Measurements from ENCODE around the gene MCTP1.

Gene MCTP1

DNA sequence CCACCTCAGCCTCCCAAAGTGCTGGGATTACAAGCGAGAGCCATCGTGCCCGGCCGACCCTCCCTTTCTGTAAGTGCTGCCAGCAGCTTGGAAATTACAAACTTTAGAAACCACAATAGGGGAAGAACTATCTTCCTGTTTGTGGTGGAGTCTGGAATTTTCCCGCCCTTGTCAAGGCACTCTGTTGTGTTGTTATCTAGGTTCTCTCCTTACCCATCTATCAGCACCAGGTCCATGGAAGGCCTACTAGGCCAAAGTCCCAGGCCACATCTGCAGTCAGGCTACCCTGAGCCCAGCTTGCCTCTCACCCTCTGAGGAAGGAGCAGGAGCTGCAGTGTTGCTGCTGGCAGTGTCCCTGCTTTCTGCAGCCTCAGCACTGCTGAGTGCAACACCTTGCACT lies 214.9 kb downstream of the MCTP1 start:
- DNase-seq, result no peak

DNA sequence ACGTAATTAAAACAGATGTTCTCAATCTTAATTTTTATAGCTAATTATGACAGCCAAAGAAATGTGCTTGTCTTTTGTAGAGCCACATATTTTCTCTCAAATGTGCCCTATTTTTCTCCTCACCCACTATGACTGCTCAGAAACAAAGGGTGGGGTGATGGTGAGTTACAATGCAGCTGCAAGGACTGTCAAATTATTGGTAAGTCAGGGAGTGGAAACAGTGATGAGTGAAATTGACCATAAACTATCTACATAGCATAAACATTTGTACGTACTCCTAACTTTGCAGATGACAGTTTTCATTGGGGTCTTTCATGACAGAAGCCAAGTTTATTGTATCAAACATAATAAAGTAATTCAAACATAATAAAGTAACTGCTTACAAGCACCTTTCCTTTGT lies 215.9 kb downstream of the MCTP1 start:
- no peak for DNase-seq

DNA sequence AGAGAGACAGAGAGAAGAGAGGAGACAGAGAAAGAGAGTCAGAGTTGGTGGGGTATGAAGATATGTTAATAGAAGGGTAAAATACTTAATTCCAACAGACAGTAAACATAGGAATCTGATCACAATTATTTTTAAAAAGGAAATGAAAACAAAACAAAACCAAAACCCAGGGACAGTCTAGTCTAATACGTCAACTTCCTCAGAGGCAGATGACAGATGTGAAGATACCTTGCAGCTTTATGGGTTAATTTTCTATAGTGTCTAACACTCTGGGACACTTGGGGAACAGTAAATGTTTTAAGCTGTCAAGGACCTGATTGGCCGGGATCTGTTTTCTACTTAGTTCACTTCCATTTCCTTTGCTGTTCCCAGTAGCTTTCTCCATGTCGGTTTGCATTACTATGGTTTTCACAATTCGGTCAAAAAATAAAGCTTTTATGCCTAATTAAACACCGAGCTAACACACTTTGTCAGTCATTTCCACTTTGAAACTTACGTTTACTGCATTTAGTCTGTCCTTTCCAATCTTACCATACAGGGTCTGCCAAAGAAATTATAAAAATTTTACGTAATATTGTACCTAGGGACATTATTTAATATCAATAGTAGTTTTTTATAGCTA lies 216.5 kb downstream of the MCTP1 start:
- DNase-seq, result no peak

DNA sequence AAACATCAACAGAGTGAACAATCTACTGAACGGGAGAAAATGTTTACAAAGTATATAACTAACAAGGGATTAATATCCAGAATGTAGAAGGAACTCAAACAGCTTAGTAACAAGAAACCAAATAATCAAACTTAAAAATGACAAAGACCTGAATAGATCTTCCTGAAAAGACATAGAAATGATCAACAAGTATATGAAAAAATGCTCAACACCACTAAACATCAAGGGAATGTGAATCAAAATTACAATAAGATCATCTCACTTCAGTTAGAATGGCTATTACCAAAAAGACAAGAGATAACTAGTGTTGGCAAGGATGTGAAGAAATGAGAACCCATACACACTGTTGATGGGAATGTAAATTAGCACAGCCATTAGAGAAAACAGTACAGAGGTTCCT lies 218.8 kb downstream of the MCTP1 start:
- no peak for DNase-seq

DNA sequence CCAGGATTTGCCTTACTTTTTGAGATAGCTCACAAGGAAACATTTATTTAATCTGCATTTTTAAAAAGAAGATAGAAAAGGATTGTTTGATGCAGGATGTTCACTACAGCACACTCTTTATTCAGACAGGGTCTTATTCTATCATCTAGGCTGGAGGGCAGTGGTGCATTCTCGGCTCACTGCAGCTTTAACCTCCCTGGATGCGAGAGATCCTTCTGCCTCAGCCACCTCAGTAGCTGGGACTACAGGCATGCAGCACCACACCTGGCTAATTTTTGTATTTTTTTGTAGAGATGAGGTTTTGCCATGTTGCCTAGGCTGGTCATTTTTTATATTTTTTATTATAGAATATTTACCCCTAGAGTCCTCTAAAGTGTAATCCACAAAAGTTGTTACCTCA lies 221.4 kb downstream of the MCTP1 start:
- no peak for DNase-seq

DNA sequence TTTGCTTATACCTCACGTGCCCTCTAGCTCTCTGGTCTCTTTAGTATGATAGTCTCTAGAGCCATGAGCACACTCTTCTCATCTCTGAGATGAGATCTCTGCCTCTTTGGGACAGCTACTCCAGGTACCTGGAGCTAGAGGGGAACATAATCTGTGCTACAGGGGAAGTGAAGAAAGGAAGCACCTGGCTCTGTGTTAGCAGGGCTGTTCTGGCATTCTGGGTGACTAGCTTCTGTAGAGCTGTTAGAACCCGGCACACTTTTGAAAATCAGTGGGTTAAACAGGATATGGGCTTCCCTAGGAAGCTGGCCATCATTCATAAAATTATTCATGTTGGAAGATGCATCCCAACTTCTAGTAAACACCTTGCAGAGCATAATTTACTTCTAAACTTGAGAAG lies 224.8 kb downstream of the MCTP1 start:
- DNase-seq, result no peak

DNA sequence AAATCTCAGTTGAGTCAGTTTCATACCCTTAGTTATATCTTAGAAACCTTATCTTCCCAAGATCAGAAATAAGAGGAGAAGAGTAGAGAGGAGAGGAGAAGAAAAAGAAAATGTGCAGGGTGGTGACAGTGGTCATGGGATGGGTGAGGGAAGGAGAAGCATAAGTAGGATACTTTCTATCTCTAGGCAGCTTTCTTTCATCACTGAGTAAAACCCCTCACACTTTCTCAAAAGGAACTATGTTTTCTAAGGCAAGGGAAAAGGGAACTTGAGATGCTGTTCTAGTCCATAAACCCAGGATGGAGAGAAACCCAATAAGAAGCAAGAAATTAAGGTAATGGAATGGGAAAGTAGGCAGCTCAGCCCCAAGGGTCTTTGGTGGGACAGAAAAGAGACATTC lies 225.3 kb downstream of the MCTP1 start:
- DNase-seq, result no peak

DNA sequence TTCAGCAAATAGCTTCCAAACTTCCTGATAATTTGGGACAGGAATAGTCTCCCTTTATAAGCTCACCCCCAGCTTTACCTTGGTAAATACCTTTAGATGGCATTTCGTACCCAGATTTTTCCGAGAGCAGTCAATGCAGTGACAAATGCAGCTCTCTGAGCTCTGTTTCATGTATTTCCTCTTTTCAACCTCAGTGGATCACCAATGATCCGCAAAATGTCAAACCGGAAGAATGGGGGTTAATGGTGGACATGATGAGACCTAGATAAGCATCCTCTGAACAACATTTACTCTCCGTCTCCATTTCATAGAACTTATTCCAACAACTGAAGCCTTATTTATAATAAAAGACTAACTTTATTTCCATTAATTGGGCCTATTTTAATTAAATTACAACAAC lies 227.3 kb downstream of the MCTP1 start:
- no peak for DNase-seq

DNA sequence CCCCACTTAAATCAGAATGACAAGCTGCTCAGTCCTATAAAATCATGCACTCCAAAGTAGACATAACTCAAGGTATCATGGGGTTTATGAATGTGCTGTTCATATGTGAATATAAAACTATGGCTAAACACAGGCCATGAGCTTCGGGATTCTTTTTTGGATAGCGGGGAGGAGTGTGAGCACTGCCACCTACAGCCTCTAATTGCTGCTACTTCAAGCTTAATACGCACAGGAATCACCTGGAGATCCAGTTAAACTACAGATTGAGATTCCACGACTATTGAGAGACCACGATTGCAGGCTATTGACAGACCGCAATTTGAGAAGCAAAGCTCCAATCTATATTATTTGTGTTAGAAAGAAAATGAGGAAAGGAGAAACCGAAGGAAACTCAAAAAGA lies 231.6 kb downstream of the MCTP1 start:
- DNase-seq, result no peak

DNA sequence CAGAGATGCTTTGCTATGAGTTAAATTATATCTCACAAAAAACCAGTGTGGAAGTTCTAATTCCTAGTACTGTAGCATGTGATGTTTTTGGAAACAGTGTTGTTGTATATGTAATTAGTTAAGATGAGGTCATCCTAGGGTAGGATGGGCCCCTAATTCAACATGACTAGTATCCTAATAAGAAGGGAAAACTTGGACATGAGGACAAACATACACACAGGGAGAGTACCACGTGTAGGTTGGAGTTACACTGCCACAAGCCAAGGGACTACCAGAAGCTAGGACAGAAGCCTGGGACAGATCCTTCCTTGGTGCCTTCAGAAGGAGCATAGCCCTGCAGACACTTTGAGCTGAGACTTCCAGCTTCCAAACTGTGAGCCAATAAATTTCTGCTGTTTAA lies 234.2 kb downstream of the MCTP1 start:
- DNase-seq, result no peak

DNA sequence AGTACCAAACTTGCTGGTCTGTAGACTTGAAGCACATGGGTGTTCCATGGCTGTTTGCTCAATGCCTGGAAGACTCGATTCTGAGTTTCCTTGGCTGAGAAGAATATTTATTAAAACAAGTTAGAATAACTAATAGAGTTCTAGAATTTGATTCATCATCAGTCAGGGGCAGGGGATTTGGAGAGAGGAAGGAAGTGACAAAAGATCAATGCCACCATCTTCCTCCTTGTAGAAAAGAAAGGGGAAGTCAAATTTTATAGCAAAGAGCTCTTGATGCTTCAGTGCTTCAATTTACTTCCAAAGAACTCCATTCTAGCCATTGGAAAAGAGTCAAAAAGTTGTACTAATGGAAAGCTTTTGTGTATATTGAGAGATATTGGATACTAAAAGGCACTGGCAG lies 236.3 kb downstream of the MCTP1 start:
- DNase-seq, result no peak

DNA sequence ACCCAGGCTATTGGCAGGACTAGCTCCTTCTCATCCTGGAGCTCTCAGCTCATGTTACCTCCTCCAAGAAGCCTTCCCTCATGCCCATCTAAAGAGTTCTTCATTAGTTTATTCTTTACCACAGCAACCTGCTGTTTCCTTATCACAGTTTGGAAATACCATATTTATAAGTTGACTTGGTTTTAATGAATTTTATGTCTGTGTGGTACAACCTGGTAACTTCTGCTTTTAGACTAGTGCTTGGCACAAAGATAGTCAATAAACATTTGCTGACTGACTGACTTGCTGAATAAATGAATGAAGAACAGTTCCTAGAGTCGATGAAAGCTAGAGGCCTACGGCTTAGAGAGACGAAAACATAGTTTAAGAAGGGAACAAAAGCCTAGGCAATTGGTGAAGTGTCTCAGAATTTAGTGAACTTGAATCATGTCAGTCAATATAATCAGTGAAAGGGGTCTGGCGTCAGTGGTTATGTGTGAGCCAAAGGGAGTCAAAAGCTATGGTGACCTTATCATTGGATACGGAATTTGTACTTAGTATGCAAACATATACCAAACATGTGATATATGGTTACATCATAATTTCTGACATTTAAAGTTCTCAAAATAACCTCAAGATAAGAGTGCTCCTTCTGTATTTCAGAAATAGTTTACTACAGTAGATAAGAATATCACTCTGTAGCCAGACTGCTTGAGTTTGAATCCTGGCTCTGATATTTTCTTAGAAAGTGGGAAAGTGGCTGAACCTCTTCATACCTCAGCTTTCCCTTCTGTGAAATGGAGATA lies 239.5 kb downstream of the MCTP1 start:
- DNase-seq, result no peak

DNA sequence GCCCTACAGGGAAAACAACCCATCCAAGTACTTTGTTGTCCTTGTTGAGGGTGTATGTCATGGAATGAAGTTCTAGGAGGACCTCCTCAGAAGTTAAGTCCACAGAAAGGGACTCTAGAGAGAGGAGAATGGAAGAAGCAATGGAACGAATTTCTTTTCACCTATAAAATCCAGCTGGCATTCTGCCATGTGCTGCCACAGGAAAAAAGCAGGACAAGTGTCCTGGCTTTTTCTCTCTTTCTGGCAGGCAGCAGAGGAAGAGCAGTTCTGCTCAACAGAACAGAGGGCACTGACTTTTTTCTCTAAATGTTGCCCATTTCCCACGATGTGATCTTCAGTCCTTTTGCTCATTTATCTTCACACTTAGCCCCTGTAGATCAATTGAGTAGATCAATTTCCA lies 240.8 kb downstream of the MCTP1 start:
- DNase-seq, result no peak

DNA sequence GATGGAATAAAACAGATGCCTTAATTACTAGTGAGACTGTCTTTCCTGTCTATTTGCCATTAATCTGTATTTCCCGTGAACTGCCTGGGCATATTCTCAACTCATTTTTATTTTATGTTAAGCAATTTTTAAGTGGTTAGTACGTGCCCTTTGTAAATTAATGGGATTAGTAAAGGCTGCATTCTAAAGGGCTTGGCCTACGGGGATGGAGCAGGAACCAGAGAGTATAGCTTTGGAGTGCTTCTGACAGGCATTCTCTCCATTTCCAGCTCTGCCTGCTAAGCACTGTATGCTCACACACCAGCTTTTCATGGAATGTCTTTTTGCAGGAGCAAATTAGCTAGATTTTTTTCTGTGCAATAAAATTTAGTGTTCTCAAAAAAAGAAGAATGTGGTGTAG lies 241.2 kb downstream of the MCTP1 start:
- no peak for DNase-seq

DNA sequence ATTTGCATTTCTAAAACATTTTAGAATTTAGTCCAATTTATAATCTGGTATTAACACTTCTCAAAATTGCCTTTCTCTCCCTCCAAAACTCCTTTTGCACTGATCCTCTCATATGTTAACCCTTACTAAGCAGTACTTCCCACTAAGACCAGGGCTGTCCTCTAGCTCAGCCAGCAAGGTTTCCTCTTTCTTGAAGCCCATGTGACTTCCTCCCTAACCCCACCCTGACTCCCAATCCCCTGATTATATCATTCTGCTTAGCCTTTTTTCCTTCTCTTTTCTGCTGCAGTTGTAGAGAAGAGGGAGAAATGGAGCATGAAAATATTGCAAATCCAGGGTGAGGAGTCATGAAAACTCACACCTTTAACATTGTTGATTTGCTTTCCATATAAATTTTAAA lies 241.7 kb downstream of the MCTP1 start:
- no peak for DNase-seq

DNA sequence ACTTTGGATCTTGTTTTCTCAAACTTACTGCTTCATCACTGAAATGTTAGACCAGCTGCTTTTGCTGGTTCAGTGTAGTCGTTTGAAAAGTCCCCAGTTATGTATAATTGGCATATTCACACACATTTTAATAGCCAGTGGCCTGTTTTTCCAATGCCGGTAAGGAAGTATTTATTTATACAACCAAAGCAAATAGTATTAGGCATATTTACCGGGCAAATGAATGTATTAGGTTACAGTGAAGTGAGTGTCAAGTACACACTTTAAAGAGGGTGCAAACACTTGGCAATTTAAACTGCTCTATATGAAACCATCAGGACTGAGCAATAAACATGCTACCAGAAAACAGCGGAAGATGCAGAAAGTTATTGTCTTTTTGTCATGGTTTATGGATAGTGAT lies 242.9 kb downstream of the MCTP1 start:
- no peak for DNase-seq

DNA sequence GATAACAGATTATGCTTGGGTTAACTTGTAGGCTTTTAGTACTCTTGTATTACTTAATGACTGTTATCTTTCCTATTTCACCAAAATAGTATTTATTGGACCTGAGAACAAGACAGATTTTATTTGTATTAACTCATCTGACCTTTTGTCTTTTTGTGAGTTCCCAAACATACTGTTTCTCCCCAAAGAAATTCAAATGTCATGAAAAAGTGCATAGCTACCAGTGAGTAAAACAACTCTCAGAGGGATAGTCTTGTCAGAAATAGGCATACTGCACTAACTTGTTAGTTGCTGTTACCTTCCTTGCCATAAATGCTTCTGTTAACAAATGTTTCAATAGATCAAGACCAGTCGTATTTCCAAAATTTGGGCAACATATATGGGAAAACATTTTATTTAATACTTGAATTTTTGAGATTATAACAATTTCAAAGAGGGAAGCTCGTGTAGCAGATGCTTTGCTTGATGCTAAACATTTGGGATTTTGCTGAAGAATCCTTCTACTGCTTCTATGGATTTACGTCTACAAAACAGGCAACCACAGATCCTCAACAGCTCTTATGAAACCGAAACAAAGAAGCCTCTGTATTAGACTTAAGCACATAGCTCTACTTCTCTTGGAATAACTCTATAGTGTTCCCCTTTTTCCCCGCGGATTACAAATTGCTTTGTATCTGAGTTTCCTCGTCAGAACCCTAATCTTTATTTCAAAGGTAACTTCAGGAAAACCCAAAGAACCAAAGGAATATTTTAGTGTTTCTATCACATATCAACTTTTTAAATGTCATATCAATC lies 248.8 kb downstream of the MCTP1 start:
- DNase-seq, result no peak

DNA sequence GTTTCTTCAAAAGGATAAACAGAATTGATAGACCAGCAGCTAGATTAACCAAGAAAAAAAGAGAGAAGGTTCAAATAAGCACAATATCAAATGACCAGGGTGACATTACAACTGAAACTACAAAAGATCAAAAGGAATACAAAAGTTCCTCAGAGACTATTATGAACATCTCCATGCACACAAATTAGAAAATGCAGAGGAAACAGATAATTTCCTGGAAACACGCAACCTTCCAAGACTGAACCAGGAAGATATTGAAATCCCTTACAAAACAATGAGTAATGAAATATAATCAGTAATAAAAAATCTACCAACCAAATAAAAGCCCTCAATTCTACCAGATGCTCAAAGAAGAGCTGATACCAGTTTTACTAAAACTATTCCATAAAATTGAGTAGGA lies 252.1 kb downstream of the MCTP1 start:
- DNase-seq, result no peak

DNA sequence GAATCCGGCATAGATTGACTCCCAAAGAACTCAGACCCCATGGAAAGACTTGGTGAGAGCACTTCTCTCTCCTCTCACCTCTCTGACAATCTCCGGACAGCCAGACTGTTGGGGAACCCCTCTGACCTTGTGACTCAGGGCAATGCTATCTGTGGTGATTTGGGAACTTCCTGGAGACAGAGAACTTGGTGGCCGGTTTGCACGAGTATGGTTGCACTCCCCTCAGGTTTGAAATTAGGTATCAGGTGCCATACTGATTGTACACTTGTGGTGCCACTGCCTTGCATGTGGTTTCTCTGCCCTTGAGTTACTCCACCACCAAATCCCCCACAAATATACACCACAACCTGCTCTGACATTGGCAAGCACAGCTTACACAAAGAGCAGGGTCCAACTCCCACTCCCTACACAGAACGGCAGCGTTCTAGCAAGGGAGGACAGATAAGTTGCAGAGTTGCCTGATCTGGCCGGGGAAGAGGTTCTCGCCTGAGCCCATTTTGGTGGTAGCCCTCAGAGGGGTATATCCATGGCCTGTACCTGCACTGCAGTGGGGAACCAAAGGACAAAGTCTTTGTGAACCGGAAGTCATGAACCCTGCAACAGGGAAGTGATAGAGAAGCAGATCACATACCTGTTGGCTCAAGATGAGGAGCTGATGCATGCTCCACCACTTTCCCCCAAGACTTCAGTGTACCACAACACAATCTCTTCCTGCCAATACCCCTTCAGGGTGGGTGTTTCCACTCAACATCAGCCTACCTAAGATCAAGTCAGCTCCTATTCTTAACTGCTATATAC lies 255.1 kb downstream of the MCTP1 start:
- no peak for DNase-seq

DNA sequence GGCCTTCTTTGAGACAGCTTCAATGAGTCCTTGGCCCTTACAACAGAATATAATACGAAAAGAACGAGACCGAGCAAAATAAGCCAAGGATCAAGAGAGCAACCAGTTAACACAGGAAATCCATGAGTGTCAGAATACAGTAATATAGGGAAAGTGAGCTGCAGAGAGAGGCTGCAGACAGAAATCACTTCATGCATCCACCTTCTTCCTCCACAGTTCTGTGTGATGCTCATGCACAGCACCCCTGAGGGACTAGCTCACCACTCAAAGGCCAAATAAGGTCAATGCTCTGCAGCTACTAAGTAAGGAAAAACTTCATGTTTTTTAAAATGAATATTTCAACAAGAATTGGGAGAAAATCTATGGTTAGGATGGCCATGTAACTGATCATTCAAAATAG lies 257.1 kb downstream of the MCTP1 start:
- no peak for DNase-seq

DNA sequence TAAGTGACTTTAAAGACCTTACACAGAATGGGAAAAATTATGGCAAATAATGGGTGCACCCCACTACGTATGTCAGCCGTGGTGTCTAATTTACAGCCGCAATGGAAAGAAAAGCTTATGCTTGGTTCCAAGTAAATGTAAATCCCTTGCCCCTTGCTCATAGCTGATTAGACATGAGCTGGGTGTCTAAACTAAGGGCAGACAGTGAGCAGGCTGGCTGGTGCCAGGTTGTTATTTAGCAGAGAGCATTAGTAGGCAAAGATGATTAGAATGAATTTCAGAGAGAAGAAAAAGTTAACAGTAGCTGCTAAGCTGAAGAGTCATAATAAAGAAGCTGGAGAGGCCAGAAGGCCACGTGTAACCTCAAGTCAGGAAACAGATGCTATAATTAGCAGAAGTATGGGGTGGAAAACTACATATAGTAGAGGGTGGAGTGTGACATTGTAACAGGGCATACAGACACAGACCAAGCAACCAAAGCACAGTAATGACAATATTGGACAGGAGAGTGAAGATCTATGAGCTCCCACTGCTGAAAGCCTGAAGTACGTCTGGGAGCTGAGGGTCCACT lies 257.7 kb downstream of the MCTP1 start:
- no peak for DNase-seq

DNA sequence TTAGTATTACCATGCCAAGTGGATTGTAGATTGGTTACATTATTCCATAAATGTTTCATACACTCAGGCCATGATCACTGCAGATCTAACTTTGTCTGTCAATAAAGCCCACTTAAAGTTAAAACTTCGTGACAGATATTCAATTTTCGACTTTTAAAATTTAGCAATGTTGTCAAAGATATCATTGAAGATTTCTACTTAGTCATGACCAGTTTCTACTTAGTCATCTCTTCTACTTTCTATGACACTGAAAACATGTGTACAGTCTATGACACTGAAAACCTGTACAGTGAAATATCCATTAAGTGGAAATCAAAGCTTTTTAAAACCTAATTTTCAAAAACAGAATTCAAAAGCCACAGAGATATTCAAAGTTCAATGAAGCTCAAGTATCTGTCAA lies 258.2 kb downstream of the MCTP1 start:
- DNase-seq, result no peak
